ENCODE measurements around the gene MARK3.

The MARK3 gene

GRCh38 chr14:103529383-103530365 lies 144.5 kb downstream of the MARK3 start:
- DNase-seq (ENCODE audit: low read depth) = no peak
- H3K4me3 ChIP-seq (ENCODE audit: low read depth, low read length) = peak overlapping the region; percentile 71

GRCh38 chr14:103530390-103530789 lies 145.2 kb downstream of the MARK3 start:
- DNase-seq (ENCODE audit: low read depth) = no peak
- peak overlapping the region; percentile 71 for H3K4me3 ChIP-seq (ENCODE audit: low read depth, low read length)

- H3K4me3 ChIP-seq (ENCODE audit: low read depth, low read length) = no peak overlapping the region
Observed at GRCh38 chr14:103530831-103531230, 145.6 kb downstream of the MARK3 start.

GRCh38 chr14:103531421-103532215 lies 146.4 kb downstream of the MARK3 start:
- no peak overlapping the region for H3K4me3 ChIP-seq (ENCODE audit: low read depth, low read length)
- DNase-seq (ENCODE audit: low read depth) = no peak

More at GRCh38 chr14:103530831-103531230, 145.6 kb downstream of the MARK3 start:
- no peak for DNase-seq (ENCODE audit: low read depth)

- no peak for DNase-seq (ENCODE audit: low read depth)
Observed at GRCh38 chr14:103532216-103533136, 147.3 kb downstream of the MARK3 start.

GRCh38 chr14:103533137-103533998 lies 148.2 kb downstream of the MARK3 start:
- no peak for DNase-seq (ENCODE audit: low read depth)
- no peak overlapping the region for H3K4me3 ChIP-seq (ENCODE audit: low read depth, low read length)

More at GRCh38 chr14:103532216-103533136, 147.3 kb downstream of the MARK3 start:
- no peak overlapping the region for H3K4me3 ChIP-seq (ENCODE audit: low read depth, low read length)

GRCh38 chr14:103533999-103534575 lies 148.9 kb downstream of the MARK3 start:
- no peak for DNase-seq (ENCODE audit: low read depth)
- no peak overlapping the region for H3K4me3 ChIP-seq (ENCODE audit: low read depth, low read length)

- no peak overlapping the region for H3K4me3 ChIP-seq (ENCODE audit: low read depth, low read length)
- DNase-seq (ENCODE audit: low read depth) = no peak
Observed at GRCh38 chr14:103534576-103535061, 149.4 kb downstream of the MARK3 start.

- no peak overlapping the region for H3K4me3 ChIP-seq (ENCODE audit: low read depth, low read length)
- DNase-seq (ENCODE audit: low read depth) = no peak
Observed at GRCh38 chr14:103535081-103535890, 150.1 kb downstream of the MARK3 start.

- no peak for DNase-seq (ENCODE audit: low read depth)
- H3K4me3 ChIP-seq (ENCODE audit: low read depth, low read length) = no peak overlapping the region
Observed at GRCh38 chr14:103535891-103536565, 150.8 kb downstream of the MARK3 start.

GRCh38 chr14:103536693-103537092 lies 151.5 kb downstream of the MARK3 start:
- H3K4me3 ChIP-seq (ENCODE audit: low read depth, low read length) = no peak overlapping the region
- DNase-seq (ENCODE audit: low read depth) = no peak

GRCh38 chr14:103537175-103537990 lies 152.2 kb downstream of the MARK3 start:
- H3K4me3 ChIP-seq (ENCODE audit: low read depth, low read length) = no peak overlapping the region
- no peak for DNase-seq (ENCODE audit: low read depth)

GRCh38 chr14:103538291-103539055 lies 153.3 kb downstream of the MARK3 start:
- no peak overlapping the region for H3K4me3 ChIP-seq (ENCODE audit: low read depth, low read length)

GRCh38 chr14:103539056-103539825 lies 154.0 kb downstream of the MARK3 start:
- H3K4me3 ChIP-seq (ENCODE audit: low read depth, low read length) = no peak overlapping the region
- no peak for DNase-seq (ENCODE audit: low read depth)

More at GRCh38 chr14:103538291-103539055, 153.3 kb downstream of the MARK3 start:
- no peak for DNase-seq (ENCODE audit: low read depth)
